ENCODE data around the gene NOD2.

The NOD2 gene

GRCh38 chr16:50709980-50710379 is 16.6 kb downstream of the NOD2 start:
- Histone ChIP-seq H3K9ac (ENCODE audit: low read depth, low read length, poor library complexity) (no peak overlapping the region), H3K4me3 (ENCODE audit: low read length in 2 of 2) (no peak overlapping the region), H3K27me3 (ENCODE audit: control insufficient read depth in 3 of 3, insufficient read depth in 3 of 3, low read depth in 1 of 3, low read length in 3 of 3) (peaks cover 0 to 4% (median 0%) of the 10 kb centered on the region in 3 experiments), H3K27ac (replicated peaks; ENCODE audit: low read length) (no peak overlapping the region), H2AFZ (ENCODE audit: low read length) (no peak overlapping the region), H3K9me3 (replicated peaks in 1 of 2; ENCODE audit: control insufficient read depth in 2 of 2, insufficient read depth in 1 of 2, low read depth in 1 of 2, low read length in 2 of 2) (peaks cover 1 to 6% of the 10 kb centered on the region in 2 donors), H2AK5ac (ENCODE audit: low read depth, low read length) (no peak overlapping the region), H2BK5ac (ENCODE audit: low read length) (no peak overlapping the region), H3K36me3 (replicated peaks in 1 of 2; ENCODE audit: control insufficient read depth in 2 of 2, insufficient read depth in 2 of 2, low read length in 2 of 2) (no peaks in the 10 kb centered on the region), H3K4me1 (ENCODE audit: control insufficient read depth in 2 of 2, insufficient read depth in 1 of 2, low read depth in 1 of 2, low read length in 2 of 2) (peaks cover 3 to 4% of the 10 kb centered on the region in 2 donors), H2BK12ac (ENCODE audit: low read length) (no peak overlapping the region), H3K18ac (ENCODE audit: low read length) (no peak overlapping the region), H3K23ac (ENCODE audit: low read depth, low read length, poor library complexity) (no peak overlapping the region), H3K4ac (ENCODE audit: low read length) (no peak overlapping the region), H4K8ac (ENCODE audit: low read depth, low read length) (no peak overlapping the region), H2BK15ac (ENCODE audit: low read length) (no peak overlapping the region), H2BK120ac (ENCODE audit: low read depth, low read length) (peak overlapping the region; percentile 40), H3K79me1 (ENCODE audit: low read depth, low read length) (no peaks in the 10 kb centered on the region), H3K4me2 (ENCODE audit: insufficient read depth, low read length, poor library complexity, severe bottlenecking) (no peak overlapping the region), H4K91ac (ENCODE audit: low read depth, low read length, poor library complexity) (no peak overlapping the region), H3K14ac (ENCODE audit: low read length) (no peak overlapping the region)
- DNase-seq (ENCODE audit: low spot score), result no peak
- no CpG with 5 or more reads among the region's 5 CpGs for WGBS, 2 donors (ENCODE audit: extremely low coverage in 2 of 2, insufficient read length in 2 of 2, insufficient replicate concordance in 1 of 2)

- no peak overlapping the region for H3K27ac ChIP-seq (replicated peaks; ENCODE audit: low read length)
- H3K27me3 ChIP-seq (ENCODE audit: control insufficient read depth in 3 of 3, insufficient read depth in 3 of 3, low read depth in 1 of 3, low read length in 3 of 3), result peaks cover 0 to 4% (median 0%) of the 10 kb centered on the region in 3 experiments
- no peak overlapping the region for H4K8ac ChIP-seq (ENCODE audit: low read depth, low read length)
- H3K4me3 ChIP-seq (ENCODE audit: low read length in 2 of 2), result no peak overlapping the region
- no peak overlapping the region for H2BK15ac ChIP-seq (ENCODE audit: low read length)
- H3K79me1 ChIP-seq (ENCODE audit: low read depth, low read length), result no peaks in the 10 kb centered on the region
- no peak overlapping the region for H4K91ac ChIP-seq (ENCODE audit: low read depth, low read length, poor library complexity)
- no CpG with 5 or more reads among the region's 21 CpGs for WGBS, 2 donors (ENCODE audit: extremely low coverage in 2 of 2, insufficient read length in 2 of 2, insufficient replicate concordance in 1 of 2)
- no peak overlapping the region for H2BK5ac ChIP-seq (ENCODE audit: low read length)
- no peak overlapping the region for H2BK12ac ChIP-seq (ENCODE audit: low read length)
- H3K18ac ChIP-seq (ENCODE audit: low read length), result no peak overlapping the region
- DNase-seq (ENCODE audit: low spot score), result no peak
- H3K9ac ChIP-seq (ENCODE audit: low read depth, low read length, poor library complexity), result no peak overlapping the region
- H3K36me3 ChIP-seq (replicated peaks in 1 of 2; ENCODE audit: control insufficient read depth in 2 of 2, insufficient read depth in 2 of 2, low read length in 2 of 2), result no peaks in the 10 kb centered on the region
- no peak overlapping the region for H2AK5ac ChIP-seq (ENCODE audit: low read depth, low read length)
- H2AFZ ChIP-seq (ENCODE audit: low read length), result no peak overlapping the region
- H2BK120ac ChIP-seq (ENCODE audit: low read depth, low read length), result no peak overlapping the region
- peak overlapping the region; percentile 39 for H3K14ac ChIP-seq (ENCODE audit: low read length)
- H3K9me3 ChIP-seq (replicated peaks in 1 of 2; ENCODE audit: control insufficient read depth in 2 of 2, insufficient read depth in 1 of 2, low read depth in 1 of 2, low read length in 2 of 2), result no peaks in the 10 kb centered on the region
- peak overlapping the region; percentile 61 for H3K23ac ChIP-seq (ENCODE audit: low read depth, low read length, poor library complexity)
- peaks cover 3 to 4% of the 10 kb centered on the region in 2 donors for H3K4me1 ChIP-seq (ENCODE audit: control insufficient read depth in 2 of 2, insufficient read depth in 1 of 2, low read depth in 1 of 2, low read length in 2 of 2)
- no peak overlapping the region for H3K4me2 ChIP-seq (ENCODE audit: insufficient read depth, low read length, poor library complexity, severe bottlenecking)
- no peak overlapping the region for H3K4ac ChIP-seq (ENCODE audit: low read length)
Observed at GRCh38 chr16:50711040-50711439, 17.6 kb downstream of the NOD2 start.

- peaks cover 0 to 4% (median 0%) of the 10 kb centered on the region in 3 experiments for H3K27me3 ChIP-seq (ENCODE audit: control insufficient read depth in 3 of 3, insufficient read depth in 3 of 3, low read depth in 1 of 3, low read length in 3 of 3)
- H2BK15ac ChIP-seq (ENCODE audit: low read length), result no peak overlapping the region
- no peak for DNase-seq (ENCODE audit: low spot score)
Observed at GRCh38 chr16:50711862-50712559, 18.6 kb downstream of the NOD2 start.

GRCh38 chr16:50712560-50712898 is 19.1 kb downstream of the NOD2 start:
- Histone ChIP-seq H2AK5ac (ENCODE audit: low read depth, low read length) (no peak overlapping the region), H3K79me1 (ENCODE audit: low read depth, low read length) (no peaks in the 10 kb centered on the region), H3K27ac (replicated peaks; ENCODE audit: low read length) (no peak overlapping the region), H2BK5ac (ENCODE audit: low read length) (no peak overlapping the region), H3K4me3 (ENCODE audit: low read length in 2 of 2) (no peak overlapping the region), H2AFZ (ENCODE audit: low read length) (no peak overlapping the region), H3K36me3 (replicated peaks in 1 of 2; ENCODE audit: control insufficient read depth in 2 of 2, insufficient read depth in 2 of 2, low read length in 2 of 2) (no peaks in the 10 kb centered on the region), H3K14ac (ENCODE audit: low read length) (no peak overlapping the region), H2BK12ac (ENCODE audit: low read length) (no peak overlapping the region), H3K4me1 (ENCODE audit: control insufficient read depth in 2 of 2, insufficient read depth in 1 of 2, low read depth in 1 of 2, low read length in 2 of 2) (peaks cover 4 to 13% of the 10 kb centered on the region in 2 donors), H4K8ac (ENCODE audit: low read depth, low read length) (no peak overlapping the region), H2BK15ac (ENCODE audit: low read length) (no peak overlapping the region), H2BK120ac (ENCODE audit: low read depth, low read length) (no peak overlapping the region), H3K27me3 (ENCODE audit: control insufficient read depth in 3 of 3, insufficient read depth in 3 of 3, low read depth in 1 of 3, low read length in 3 of 3) (peaks cover 0 to 4% (median 0%) of the 10 kb centered on the region in 3 experiments), H4K91ac (ENCODE audit: low read depth, low read length, poor library complexity) (no peak overlapping the region), H3K18ac (ENCODE audit: low read length) (no peak overlapping the region), H3K23ac (ENCODE audit: low read depth, low read length, poor library complexity) (no peak overlapping the region), H3K9me3 (replicated peaks in 1 of 2; ENCODE audit: control insufficient read depth in 2 of 2, insufficient read depth in 1 of 2, low read depth in 1 of 2, low read length in 2 of 2) (no peaks in the 10 kb centered on the region), H3K4me2 (ENCODE audit: insufficient read depth, low read length, poor library complexity, severe bottlenecking) (no peak overlapping the region), H3K9ac (ENCODE audit: low read depth, low read length, poor library complexity) (no peak overlapping the region), H3K4ac (ENCODE audit: low read length) (no peak overlapping the region)
- WGBS, 2 donors (ENCODE audit: extremely low coverage in 2 of 2, insufficient read length in 2 of 2, insufficient replicate concordance in 1 of 2), result no CpG with 5 or more reads among the region's 3 CpGs
- DNase-seq (ENCODE audit: low spot score), result no peak

More at GRCh38 chr16:50711862-50712559, 18.6 kb downstream of the NOD2 start:
- no peak overlapping the region for H3K27ac ChIP-seq (replicated peaks; ENCODE audit: low read length)
- peak overlapping the region; percentile 5 for H3K23ac ChIP-seq (ENCODE audit: low read depth, low read length, poor library complexity)
- H3K4me1 ChIP-seq (ENCODE audit: control insufficient read depth in 2 of 2, insufficient read depth in 1 of 2, low read depth in 1 of 2, low read length in 2 of 2), result peaks cover 4 to 10% of the 10 kb centered on the region in 2 donors
- WGBS, 2 donors (ENCODE audit: extremely low coverage in 2 of 2, insufficient read length in 2 of 2, insufficient replicate concordance in 1 of 2), result no CpG with 5 or more reads among the region's 25 CpGs
- no peak overlapping the region for H4K8ac ChIP-seq (ENCODE audit: low read depth, low read length)
- H3K9ac ChIP-seq (ENCODE audit: low read depth, low read length, poor library complexity), result no peak overlapping the region
- no peak overlapping the region for H4K91ac ChIP-seq (ENCODE audit: low read depth, low read length, poor library complexity)
- no peak overlapping the region for H3K4me3 ChIP-seq (ENCODE audit: low read length in 2 of 2)
- peak overlapping the region; percentile 9 for H3K14ac ChIP-seq (ENCODE audit: low read length)
- no peaks in the 10 kb centered on the region for H3K36me3 ChIP-seq (replicated peaks in 1 of 2; ENCODE audit: control insufficient read depth in 2 of 2, insufficient read depth in 2 of 2, low read length in 2 of 2)
- H3K4me2 ChIP-seq (ENCODE audit: insufficient read depth, low read length, poor library complexity, severe bottlenecking), result no peak overlapping the region
- H3K79me1 ChIP-seq (ENCODE audit: low read depth, low read length), result no peaks in the 10 kb centered on the region
- no peaks in the 10 kb centered on the region for H3K9me3 ChIP-seq (replicated peaks in 1 of 2; ENCODE audit: control insufficient read depth in 2 of 2, insufficient read depth in 1 of 2, low read depth in 1 of 2, low read length in 2 of 2)
- H2AFZ ChIP-seq (ENCODE audit: low read length), result no peak overlapping the region
- H3K4ac ChIP-seq (ENCODE audit: low read length), result no peak overlapping the region
- peak overlapping the region; percentile 84 for H3K18ac ChIP-seq (ENCODE audit: low read length)
- H2BK12ac ChIP-seq (ENCODE audit: low read length), result peak overlapping the region; percentile 34
- no peak overlapping the region for H2BK5ac ChIP-seq (ENCODE audit: low read length)
- no peak overlapping the region for H2BK120ac ChIP-seq (ENCODE audit: low read depth, low read length)
- peak overlapping the region; percentile 66 for H2AK5ac ChIP-seq (ENCODE audit: low read depth, low read length)

All from neuronal stem cell (in vitro differentiated cells).